Ovary (tissue), 9 donors: ENCODE data around the gene ASB7. TPM values are rescaled to one million over a fixed set of nuclear protein-coding genes. Genes with fewer than 3 reads are reported as not detected.

Experiments
- DNase-seq, 5 donors: peaks; one replicate each; pipeline ENCODE4 v3.0.0-alpha.2; 2019 to 2020
- H3K27ac ChIP-seq, 2 donors: fragments of 200-600 bp; one replicate each; pipeline versions ENCODE4 v1.5.1 to v1.8.0; 2019 to 2022
- H3K27me3 ChIP-seq: fragments of 200-600 bp; one replicate; pipeline ENCODE4 v1.8.0; 2022
- H3K36me3 ChIP-seq: fragments of 200-600 bp; sonication (generic); one replicate; pipeline ENCODE4 v1.5.1; 2019
- H3K4me1 ChIP-seq: one replicate; pipeline ENCODE4 v1.8.1; 2013; ENCODE audit warnings: mild to moderate bottlenecking, moderate library complexity; ENCODE audit not compliant: insufficient read depth
- H3K4me3 ChIP-seq: fragments of 200-600 bp; sonication (generic); one replicate; pipeline ENCODE4 v1.5.1; 2017
- H3K9me3 ChIP-seq, 2 donors: fragments of 200-600 bp in 1 of 2; sonication (generic) in 1 of 2; one replicate each; pipeline versions ENCODE4 v1.5.1 to v1.8.1; 2013 to 2019; ENCODE audit warnings: mild to moderate bottlenecking in 1 of 2, moderate library complexity in 1 of 2
- EP300 ChIP-seq: sonication (generic); formaldehyde crosslinking; IDR thresholded peaks from one replicate; pipeline ENCODE4 v1.6.1; 2017; ENCODE audit warnings: antibody characterized with exemption
- POLR2A ChIP-seq: fragments of 450-650 bp; IDR thresholded peaks from one replicate; pipeline ENCODE4 v1.6.1; 2017; ENCODE audit warnings: antibody characterized with exemption, mild to moderate bottlenecking, moderate library complexity
- WGBS, 3 donors: extraction: QIAGEN DNeasy Blood & Tissue Kit in 1 of 3; methylation state at CpG; one replicate each; pipeline versions ENCODE4 v1.1.5 to v1.1.7; 2013 to 2017; 5-methylcytosine and 5-hydroxymethylcytosine counted together
- intact Hi-C, 4 donors: fragments of 100-400 bp; cut with DNase I; formaldehyde crosslinking; loops; one replicate each; pipeline versions ENCODE4 v1.11.0 to v1.15.1; 2022 to 2023
- polyA plus RNA-seq, 2 donors: library from polyadenylated mRNA; stranded (reverse); fragments of 200-250 nt in 1 of 2; fragments of 350-450 nt in 1 of 2; fragmentation: Illumina TruSeq in 1 of 2; extraction: RNeasy Lipid Tissue Mini Kit (QIAGEN cat#74804) in 1 of 2; gene quantifications; one replicate each; pipeline ENCODE4 v1.2.3, GENCODE V29; 2013 to 2014
- total RNA-seq, 7 donors: library from RNA; depleted of rRNA in 2 of 7; stranded (reverse); fragments of >200 nt in 2 of 7; fragmentation: NEBNext Ultra II Directional in 3 of 7; extraction: Animal tissue kit (Norgen Biotek cat#: 25700) in 3 of 7; gene quantifications; one replicate each; pipeline versions ENCODE4 v1.1.0 to v1.2.4, GENCODE V29; 2016 to 2023
- TF ChIP-seq, protein P1 (sequence below), 3 donors: fragments of 450-650 bp in 2 of 3; fragments of 200-600 bp in 1 of 3; IDR thresholded peaks; one replicate each; pipeline versions ENCODE4 v1.5.1 to v1.8.0; 2016 to 2022; ENCODE audit warnings: antibody characterized with exemption in 3 of 3, mild to moderate bottlenecking in 1 of 3
- donor health status: DM: no; HTN: no; CAD: no; lungs with moderate emphysema.
- donor health status: DM: no; HTN: no; CAD: no.
- donor health status: Bipolar disorder and iron deficiency.
- donor health status: DM: yes; HTN: yes; CAD: no.
- donor health status: DM: no; HTN: no; CAD: no.
- donor health status: DM: yes; HTN: yes; CAD: no.

ASB7 gene
- total and polyA plus RNA-seq, 9 donors: 5.1 to 13.1 (median 10.4) TPM

DNA sequence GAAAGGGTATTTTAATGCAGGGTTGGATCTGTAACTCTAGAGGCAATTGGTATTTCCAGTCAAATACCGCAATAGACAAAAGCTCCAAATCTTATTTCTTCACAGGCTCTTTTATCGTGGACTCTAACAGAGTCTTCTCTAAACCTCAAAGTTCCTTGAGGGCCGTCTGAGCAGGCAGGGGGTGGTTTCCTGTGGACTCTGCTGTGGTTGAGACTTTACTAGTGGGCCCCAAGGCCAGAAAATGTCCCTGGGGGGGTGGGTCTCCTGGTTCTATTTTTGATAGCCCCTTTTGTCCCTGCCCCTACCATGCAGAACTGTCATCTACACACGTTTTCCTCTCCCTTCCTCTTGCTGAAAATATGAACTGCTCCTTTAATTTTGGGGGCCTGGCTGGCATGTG lies 80.1 kb downstream of the ASB7 start:
- intact Hi-C loops: no loop called here
- Histone ChIP-seq H3K27me3 (no peaks in the 10 kb centered on the region), H3K27ac (no peak overlapping the region), H3K36me3 (no peaks in the 10 kb centered on the region), H3K9me3 (no peaks in the 10 kb centered on the region), H3K4me1 (peaks cover 10% of the 10 kb centered on the region), H3K4me3 (no peak overlapping the region)
- no peak for DNase-seq
- TF ChIP-seq, protein P1, sequence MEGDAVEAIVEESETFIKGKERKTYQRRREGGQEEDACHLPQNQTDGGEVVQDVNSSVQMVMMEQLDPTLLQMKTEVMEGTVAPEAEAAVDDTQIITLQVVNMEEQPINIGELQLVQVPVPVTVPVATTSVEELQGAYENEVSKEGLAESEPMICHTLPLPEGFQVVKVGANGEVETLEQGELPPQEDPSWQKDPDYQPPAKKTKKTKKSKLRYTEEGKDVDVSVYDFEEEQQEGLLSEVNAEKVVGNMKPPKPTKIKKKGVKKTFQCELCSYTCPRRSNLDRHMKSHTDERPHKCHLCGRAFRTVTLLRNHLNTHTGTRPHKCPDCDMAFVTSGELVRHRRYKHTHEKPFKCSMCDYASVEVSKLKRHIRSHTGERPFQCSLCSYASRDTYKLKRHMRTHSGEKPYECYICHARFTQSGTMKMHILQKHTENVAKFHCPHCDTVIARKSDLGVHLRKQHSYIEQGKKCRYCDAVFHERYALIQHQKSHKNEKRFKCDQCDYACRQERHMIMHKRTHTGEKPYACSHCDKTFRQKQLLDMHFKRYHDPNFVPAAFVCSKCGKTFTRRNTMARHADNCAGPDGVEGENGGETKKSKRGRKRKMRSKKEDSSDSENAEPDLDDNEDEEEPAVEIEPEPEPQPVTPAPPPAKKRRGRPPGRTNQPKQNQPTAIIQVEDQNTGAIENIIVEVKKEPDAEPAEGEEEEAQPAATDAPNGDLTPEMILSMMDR (IDR thresholded peaks at IDR 0.05): no peak
- TF ChIP-seq EP300 (no peak), POLR2A (no peak)
- WGBS, 3 donors: 74 to 79% (median 76%) methylated on average over 4 of the region's 4 CpGs

DNA sequence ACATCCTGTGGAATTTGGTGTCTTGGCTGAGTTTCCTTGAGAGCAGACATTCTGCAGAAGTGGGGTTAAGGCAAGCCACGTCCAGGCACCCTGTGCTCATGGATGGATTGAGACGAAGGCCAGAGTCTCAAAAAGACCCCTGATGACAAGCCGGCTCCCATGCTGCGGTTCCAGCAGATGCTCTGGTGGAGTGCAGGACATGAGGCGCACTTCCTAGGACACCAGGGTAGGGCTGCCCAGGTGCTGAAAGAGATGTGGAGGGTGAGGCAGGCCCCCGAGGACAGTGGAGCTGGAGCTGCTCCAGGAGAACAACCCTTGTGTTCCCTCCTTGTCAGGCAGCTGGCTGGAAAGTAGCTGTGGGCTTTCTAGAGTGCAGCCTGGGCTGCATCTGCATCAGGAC lies 81.0 kb downstream of the ASB7 start:
- H3K4me1 ChIP-seq: peaks cover 14% of the 10 kb centered on the region
- peak in 1 of 5 donors; percentile 27 for DNase-seq
- WGBS, 3 donors: 70 to 79% (median 77%) methylated on average over 6 of the region's 6 CpGs
- H3K36me3 ChIP-seq: no peaks in the 10 kb centered on the region
- intact Hi-C loops: no loop called here
- H3K27me3 ChIP-seq: no peaks in the 10 kb centered on the region
- no peak overlapping the region for H3K27ac ChIP-seq
- no peaks in the 10 kb centered on the region for H3K9me3 ChIP-seq
- no peak overlapping the region for H3K4me3 ChIP-seq
- TF ChIP-seq, protein P1 (IDR thresholded peaks at IDR 0.05): no peak
- TF ChIP-seq EP300 (no peak), POLR2A (no peak)

DNA sequence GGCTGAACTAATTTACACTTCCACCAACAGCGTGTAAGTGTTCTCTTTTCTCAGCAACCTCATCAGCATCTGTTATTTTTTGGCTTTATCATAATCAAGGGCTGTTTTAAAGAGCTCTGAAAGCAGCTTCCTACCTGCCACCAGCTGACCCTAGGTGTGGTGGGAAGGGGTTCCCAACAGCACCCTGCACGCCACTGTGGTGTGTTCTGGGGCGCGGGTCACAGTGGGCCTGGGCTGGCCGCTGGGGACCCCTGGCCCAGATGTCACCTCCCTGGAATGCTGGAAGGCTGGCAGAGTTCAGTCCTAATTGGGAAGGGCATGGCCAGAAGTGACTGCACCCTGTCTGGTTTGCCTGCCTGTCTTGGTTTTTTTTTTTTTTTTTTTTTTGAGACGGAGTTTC lies 82.2 kb downstream of the ASB7 start:
- DNase-seq: peak in 1 of 5 donors; percentile 31
- Histone ChIP-seq H3K27me3 (no peaks in the 10 kb centered on the region), H3K4me1 (peaks cover 15% of the 10 kb centered on the region), H3K9me3 (no peaks in the 10 kb centered on the region), H3K4me3 (no peak overlapping the region), H3K27ac (no peak overlapping the region), H3K36me3 (no peaks in the 10 kb centered on the region)
- WGBS, 3 donors: 95 to 98% (median 95%) methylated on average over 6 of the region's 6 CpGs
- intact Hi-C loops: no loop called here
- TF ChIP-seq POLR2A: no peak
- TF ChIP-seq EP300: no peak
- TF ChIP-seq, protein P1 (IDR thresholded peaks at IDR 0.05): no peak

DNA sequence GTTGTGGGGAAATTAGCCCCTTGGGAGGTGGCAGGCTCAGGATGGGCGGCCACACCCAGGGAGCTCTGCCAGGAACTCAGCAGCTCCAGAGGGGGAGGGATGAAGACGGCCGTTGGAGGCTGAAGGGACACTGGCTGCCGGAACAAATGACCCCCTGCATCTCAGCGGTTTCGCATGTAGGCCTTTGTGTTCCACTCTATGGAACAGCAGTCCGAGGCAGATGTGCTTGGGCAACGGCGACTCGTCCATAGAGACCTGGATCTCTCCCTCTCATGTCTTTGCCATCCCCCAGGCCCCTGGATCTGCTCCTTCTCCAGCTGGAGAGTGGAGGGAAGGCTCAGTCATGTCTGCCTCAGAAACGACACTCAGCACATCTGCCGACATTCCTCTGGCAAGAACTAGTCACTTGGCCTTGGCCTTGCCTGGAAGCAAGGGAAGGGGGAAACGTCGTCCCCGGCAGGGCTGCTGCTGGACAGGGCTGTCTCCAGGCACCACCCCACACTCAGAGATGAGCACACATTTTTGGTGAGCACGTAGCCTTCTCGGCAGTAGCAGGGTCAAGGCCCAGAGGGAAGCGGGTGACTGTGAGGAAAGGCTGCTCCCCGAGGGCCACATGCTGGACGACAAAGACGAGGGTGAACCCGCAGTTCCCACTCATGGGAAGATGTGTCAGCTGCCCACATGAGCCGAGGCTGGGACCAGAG lies 83.8 kb downstream of the ASB7 start:
- no peaks in the 10 kb centered on the region for H3K36me3 ChIP-seq
- no peak overlapping the region for H3K4me3 ChIP-seq
- 31 to 48% (median 36%) methylated on average over 23 of the region's 23 CpGs for WGBS, 3 donors
- peak; percentile 56 to 77 (median 67) for DNase-seq
- TF ChIP-seq POLR2A (no peak), EP300 (peak; percentile 74)
- peak overlapping the region; percentile 50 to 51 for H3K27ac ChIP-seq
- H3K4me1 ChIP-seq: peaks cover 15% of the 10 kb centered on the region
- intact Hi-C loops: no loop called here
- H3K27me3 ChIP-seq: no peaks in the 10 kb centered on the region
- no peaks in the 10 kb centered on the region for H3K9me3 ChIP-seq

DNA sequence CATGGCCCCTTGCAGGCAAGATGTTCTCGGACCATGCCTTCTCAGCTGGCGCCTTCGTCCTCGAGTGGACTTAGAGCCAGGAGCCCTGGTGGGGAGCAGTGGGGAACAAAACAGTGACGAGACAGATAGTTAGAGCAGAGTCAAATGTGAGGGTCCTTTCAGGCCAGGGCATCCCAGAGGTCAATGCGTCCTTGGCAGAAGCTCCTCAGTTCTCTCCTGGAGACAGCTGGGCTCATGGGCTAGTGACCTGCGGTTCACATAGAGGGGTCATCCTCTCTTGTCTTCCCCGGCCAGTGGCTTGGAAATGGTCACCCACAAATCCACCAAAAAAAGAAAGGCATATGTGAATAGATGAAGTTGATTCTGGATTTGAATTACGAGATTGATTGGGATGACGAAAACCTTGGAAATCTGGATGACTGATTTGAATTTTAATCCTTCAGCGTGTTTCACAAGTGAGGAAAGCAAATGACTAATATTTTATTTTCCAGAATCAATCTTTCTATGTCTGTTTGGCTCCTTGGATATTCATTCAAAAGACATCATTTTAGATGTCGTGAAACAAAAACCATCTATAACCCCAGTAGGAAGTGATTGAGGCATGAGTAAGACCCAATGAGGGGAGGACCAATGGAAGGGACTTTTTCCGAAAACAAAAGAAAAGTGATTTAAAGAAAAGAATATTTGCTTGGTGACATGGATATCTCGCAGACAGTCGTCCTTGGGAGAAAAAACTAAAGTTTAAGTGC lies 84.5 kb downstream of the ASB7 start:
- Histone ChIP-seq H3K4me3 (no peak overlapping the region), H3K4me1 (peaks cover 15% of the 10 kb centered on the region), H3K36me3 (no peaks in the 10 kb centered on the region), H3K27me3 (no peaks in the 10 kb centered on the region), H3K27ac (peak overlapping the region; percentile 51 to 64), H3K9me3 (no peaks in the 10 kb centered on the region)
- DNase-seq: no peak
- intact Hi-C loops: no loop called here
- TF ChIP-seq, protein P1 (IDR thresholded peaks at IDR 0.05): peak in 1 of 3 donors; percentile 16
- no peak for TF ChIP-seq EP300
- WGBS, 3 donors: 60 to 64% (median 61%) methylated on average over 15 of the region's 15 CpGs
